ENCODE data around the gene EBI3.

DNA sequence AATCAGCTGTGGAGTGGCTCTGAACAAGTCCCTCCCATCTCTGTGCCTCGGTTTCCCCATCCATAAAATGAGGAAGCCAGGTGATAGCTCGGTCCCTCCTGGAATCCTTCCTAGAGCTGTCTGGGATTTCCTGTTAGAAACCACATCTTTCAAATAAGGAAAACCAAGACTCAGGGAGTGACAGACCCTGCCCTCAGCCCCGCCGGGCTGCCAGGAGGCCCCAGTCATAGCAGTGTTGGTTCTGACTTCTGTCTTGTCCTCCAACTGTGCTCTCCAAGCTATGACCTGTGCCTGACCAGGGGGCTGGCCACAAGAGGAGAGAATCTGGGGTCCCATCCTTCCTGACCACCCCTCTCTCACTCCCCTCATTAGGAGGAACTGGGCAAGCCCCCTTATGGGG is 48.7 kb downstream of the EBI3 start:
- TF ChIP-seq POLR2A (IDR thresholded peaks at IDR 0.05; ENCODE audit: low read length) (no peak), GATA1 (IDR thresholded peaks at IDR 0.05; ENCODE audit: low read depth, low read length) (no peak)
